ENCODE measurements around the gene SERGEF. TPM values are rescaled to one million over a fixed set of nuclear protein-coding genes. Genes with fewer than 3 reads are reported as not detected.
A peak's percentile ranks its signal among the peaks of the same experiment; 100 is the strongest.

SERGEF gene
- total RNA-seq, 2 donors from 2014 or later, result 20.8 to 28.7 TPM

GRCh38 chr11:17739945-17740338, 272.9 kb downstream of the SERGEF start:
- no peak for TF ChIP-seq CTCF (IDR thresholded peaks at IDR 0.05)
- no peak for TF ChIP-seq POLR2A (IDR thresholded peaks at IDR 0.05)
- DNase-seq (peak in 1 of 4 donors; percentile 6), ATAC-seq (no peak)
- no peaks in the 10 kb centered on the region for H3K36me3 ChIP-seq (replicated peaks in 1 of 2; ENCODE audit: insufficient read depth in 1 of 2, low read depth in 2 of 2)
- H3K4me1 ChIP-seq, result peaks cover 13% of the 10 kb centered on the region
- intact Hi-C loops (cut with DNase I), result no loop called here
- WGBS, 2 donors, result 66 to 90% methylated on average over 2 to 3 of the region's 6 CpGs
- peaks cover 0 to 31% of the 10 kb centered on the region in 2 donors for H3K27me3 ChIP-seq
- no peak overlapping the region for H3K27ac ChIP-seq
- no peaks in the 10 kb centered on the region for H3K9me3 ChIP-seq
- H3K4me3 ChIP-seq, result no peak overlapping the region

- Histone ChIP-seq H3K36me3 (replicated peaks in 1 of 2; ENCODE audit: insufficient read depth in 1 of 2, low read depth in 2 of 2) (no peaks in the 10 kb centered on the region), H3K9me3 (no peaks in the 10 kb centered on the region), H3K4me1 (peaks cover 22% of the 10 kb centered on the region), H3K27me3 (peaks cover 0 to 31% of the 10 kb centered on the region in 2 donors), H3K4me3 (no peak overlapping the region), H3K27ac (no peak overlapping the region)
- WGBS, 2 donors, result 32 to 34% methylated on average over 10 of the region's 10 CpGs
- intact Hi-C loops (cut with DNase I), result no loop called here
- ATAC-seq (no peak), DNase-seq (peak in 1 of 4 donors; percentile 6)
- no peak for TF ChIP-seq POLR2A (IDR thresholded peaks at IDR 0.05)
- TF ChIP-seq CTCF (IDR thresholded peaks at IDR 0.05), result no peak
These were observed 274.5 kb downstream of the SERGEF start for GRCh38 chr11:17738151-17738973.

Other genes with a start within 250 kb of the SERGEF start
- under 1 TPM in 1 of 2 donors, not detected in 1; 0.52 TPM for gene TPH1, start 33.2 kb upstream of the SERGEF start, total RNA-seq
- 10 to 100 TPM; 14.8 to 45.8 TPM for gene SAAL1, start 93.0 kb upstream of the SERGEF start, total RNA-seq
- not detected for gene MRGPRX3, start 119.5 kb upstream of the SERGEF start, total RNA-seq
- not detected for gene MRGPRX4, start 159.8 kb upstream of the SERGEF start, total RNA-seq
- not detected for gene SAA4, start 223.8 kb upstream of the SERGEF start, total RNA-seq
- 10 to 100 TPM in 1 of 2 donors, 1 to 10 TPM in 1; 9.3 to 18.1 TPM for gene SAA2, start 235.6 kb upstream of the SERGEF start, total RNA-seq

Data from body of pancreas (tissue), 4 donors.